ENCODE results near the gene SND1. TPM values are rescaled to one million over a fixed set of nuclear protein-coding genes. Genes with fewer than 3 reads are reported as not detected.

Gene SND1
- total and polyA plus RNA-seq, 2 donors from 2014 or later, result 83.0 to 154 TPM

DNA sequence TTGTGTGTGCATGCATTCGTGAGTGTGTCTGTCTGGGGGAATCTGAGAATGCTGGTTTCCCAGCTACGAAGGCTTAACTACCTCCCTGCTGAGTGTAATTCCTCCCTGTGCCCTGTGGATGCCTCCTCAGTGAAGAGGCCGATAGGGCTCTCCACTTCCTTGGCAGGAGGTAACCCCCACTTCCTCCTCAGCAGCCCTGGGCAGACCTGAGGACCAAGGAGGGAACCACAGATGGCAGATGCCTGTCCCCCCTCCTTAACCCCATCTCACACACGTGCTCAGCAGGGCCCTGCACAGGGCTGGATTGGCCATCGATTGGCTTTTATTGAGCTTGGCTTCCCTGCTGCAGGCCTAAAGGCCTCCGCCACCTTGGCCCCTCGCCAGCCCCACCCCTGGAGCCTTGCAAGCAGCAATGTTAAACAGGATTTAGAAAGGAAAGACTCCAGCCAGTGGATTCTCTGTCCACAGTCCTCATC is 424.8 kb downstream of the SND1 start:
- TF ChIP-seq, protein P1, sequence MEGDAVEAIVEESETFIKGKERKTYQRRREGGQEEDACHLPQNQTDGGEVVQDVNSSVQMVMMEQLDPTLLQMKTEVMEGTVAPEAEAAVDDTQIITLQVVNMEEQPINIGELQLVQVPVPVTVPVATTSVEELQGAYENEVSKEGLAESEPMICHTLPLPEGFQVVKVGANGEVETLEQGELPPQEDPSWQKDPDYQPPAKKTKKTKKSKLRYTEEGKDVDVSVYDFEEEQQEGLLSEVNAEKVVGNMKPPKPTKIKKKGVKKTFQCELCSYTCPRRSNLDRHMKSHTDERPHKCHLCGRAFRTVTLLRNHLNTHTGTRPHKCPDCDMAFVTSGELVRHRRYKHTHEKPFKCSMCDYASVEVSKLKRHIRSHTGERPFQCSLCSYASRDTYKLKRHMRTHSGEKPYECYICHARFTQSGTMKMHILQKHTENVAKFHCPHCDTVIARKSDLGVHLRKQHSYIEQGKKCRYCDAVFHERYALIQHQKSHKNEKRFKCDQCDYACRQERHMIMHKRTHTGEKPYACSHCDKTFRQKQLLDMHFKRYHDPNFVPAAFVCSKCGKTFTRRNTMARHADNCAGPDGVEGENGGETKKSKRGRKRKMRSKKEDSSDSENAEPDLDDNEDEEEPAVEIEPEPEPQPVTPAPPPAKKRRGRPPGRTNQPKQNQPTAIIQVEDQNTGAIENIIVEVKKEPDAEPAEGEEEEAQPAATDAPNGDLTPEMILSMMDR (IDR thresholded peaks at IDR 0.05; ENCODE audit: borderline replicate concordance, extremely low read depth, insufficient read depth), result no peak
- Histone ChIP-seq H3K9me3 (ENCODE audit: control insufficient read depth in 2 of 3, insufficient read depth in 1 of 3, low read length in 3 of 3) (no peaks in the 10 kb centered on the region), H3K27me3 (ENCODE audit: control insufficient read depth, insufficient read depth, low read length) (no peaks in the 10 kb centered on the region), H3K9ac (ENCODE audit: low read length in 3 of 3) (no peak overlapping the region), H3K36me3 (ENCODE audit: control insufficient read depth in 2 of 3, insufficient read depth in 3 of 3, low read length in 3 of 3) (peaks cover 0 to 7% (median 3%) of the 10 kb centered on the region in 3 donors), H3K4me1 (ENCODE audit: control insufficient read depth in 2 of 3, insufficient read depth in 2 of 3, low read depth in 1 of 3, low read length in 3 of 3) (peaks cover 0 to 7% (median 3%) of the 10 kb centered on the region in 3 donors), H3K27ac (ENCODE audit: low read depth in 2 of 2, low read length in 2 of 2) (no peak overlapping the region), H3K4me3 (ENCODE audit: low read length in 3 of 3) (no peak overlapping the region)
- DNase-seq (peak in 1 of 5 donors; percentile 79), FAIRE-seq (no peak)
- intact Hi-C loops (cut with DNase I), result no loop called here

DNA sequence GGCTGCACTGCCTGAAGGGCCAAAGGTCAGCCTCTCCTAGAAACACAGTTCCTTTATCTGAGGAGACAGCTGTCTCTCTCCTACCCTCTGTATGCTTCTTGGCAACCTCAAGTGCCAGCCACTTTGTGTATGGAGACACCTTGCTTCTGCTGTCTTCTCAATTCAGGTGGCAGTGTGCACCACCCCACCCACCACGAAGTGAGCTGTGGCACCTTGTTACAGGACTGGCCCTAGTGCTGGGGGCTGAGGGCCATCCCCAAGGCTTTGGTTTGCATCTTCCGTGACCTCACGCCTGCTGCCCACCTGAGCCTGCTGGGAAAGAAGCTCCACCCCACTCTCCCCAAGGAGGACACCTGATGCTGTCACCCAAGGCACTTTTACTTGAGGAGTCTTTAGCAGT is 426.3 kb downstream of the SND1 start:
- Histone ChIP-seq H3K9ac (ENCODE audit: low read length in 3 of 3) (no peak overlapping the region), H3K4me3 (ENCODE audit: low read length in 3 of 3) (no peak overlapping the region), H3K27ac (ENCODE audit: low read depth in 2 of 2, low read length in 2 of 2) (no peak overlapping the region), H3K36me3 (ENCODE audit: control insufficient read depth in 2 of 3, insufficient read depth in 3 of 3, low read length in 3 of 3) (peaks cover 0 to 7% (median 3%) of the 10 kb centered on the region in 3 donors), H3K4me1 (ENCODE audit: control insufficient read depth in 2 of 3, insufficient read depth in 2 of 3, low read depth in 1 of 3, low read length in 3 of 3) (peaks cover 3 to 7% (median 4%) of the 10 kb centered on the region in 3 donors), H3K27me3 (ENCODE audit: control insufficient read depth, insufficient read depth, low read length) (no peaks in the 10 kb centered on the region), H3K9me3 (ENCODE audit: control insufficient read depth in 2 of 3, insufficient read depth in 1 of 3, low read length in 3 of 3) (no peaks in the 10 kb centered on the region)
- intact Hi-C loops (cut with DNase I), result no loop called here
- TF ChIP-seq, protein P1 (IDR thresholded peaks at IDR 0.05; ENCODE audit: borderline replicate concordance, extremely low read depth, insufficient read depth), result no peak
- FAIRE-seq, result no peak
- DNase-seq, result no peak

DNA sequence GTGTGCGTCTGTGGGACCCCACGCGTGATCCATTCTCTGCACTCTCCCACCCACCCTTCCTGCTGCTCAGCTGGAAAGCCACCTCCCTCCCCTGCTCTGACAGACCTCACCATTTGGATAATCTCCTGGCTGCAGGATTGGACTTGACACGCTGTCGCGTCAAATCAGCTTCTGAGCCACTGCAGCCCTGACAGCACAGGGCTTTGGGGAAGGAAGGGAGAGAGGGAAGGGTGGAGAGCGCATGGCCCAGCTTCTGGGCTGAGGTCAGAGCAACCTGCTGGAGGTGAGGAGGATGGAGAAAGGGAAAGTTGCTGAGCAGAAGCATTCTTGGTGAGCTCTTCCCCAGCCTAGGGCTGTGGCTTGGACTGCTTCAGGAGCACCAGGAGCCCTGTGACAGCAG is 428.2 kb downstream of the SND1 start:
- Histone ChIP-seq H3K4me3 (ENCODE audit: low read length in 3 of 3) (no peak overlapping the region), H3K4me1 (ENCODE audit: control insufficient read depth in 2 of 3, insufficient read depth in 2 of 3, low read depth in 1 of 3, low read length in 3 of 3) (peaks cover 3 to 8% (median 7%) of the 10 kb centered on the region in 3 donors), H3K9me3 (ENCODE audit: control insufficient read depth in 2 of 3, insufficient read depth in 1 of 3, low read length in 3 of 3) (no peaks in the 10 kb centered on the region), H3K27ac (ENCODE audit: low read depth in 2 of 2, low read length in 2 of 2) (no peak overlapping the region), H3K27me3 (ENCODE audit: control insufficient read depth, insufficient read depth, low read length) (no peaks in the 10 kb centered on the region), H3K9ac (ENCODE audit: low read length in 3 of 3) (no peak overlapping the region), H3K36me3 (ENCODE audit: control insufficient read depth in 2 of 3, insufficient read depth in 3 of 3, low read length in 3 of 3) (peaks cover 0 to 8% (median 3%) of the 10 kb centered on the region in 3 donors)
- TF ChIP-seq, protein P1 (IDR thresholded peaks at IDR 0.05; ENCODE audit: borderline replicate concordance, extremely low read depth, insufficient read depth), result no peak
- DNase-seq (no peak), FAIRE-seq (no peak)
- intact Hi-C loops (cut with DNase I), result no loop called here

DNA sequence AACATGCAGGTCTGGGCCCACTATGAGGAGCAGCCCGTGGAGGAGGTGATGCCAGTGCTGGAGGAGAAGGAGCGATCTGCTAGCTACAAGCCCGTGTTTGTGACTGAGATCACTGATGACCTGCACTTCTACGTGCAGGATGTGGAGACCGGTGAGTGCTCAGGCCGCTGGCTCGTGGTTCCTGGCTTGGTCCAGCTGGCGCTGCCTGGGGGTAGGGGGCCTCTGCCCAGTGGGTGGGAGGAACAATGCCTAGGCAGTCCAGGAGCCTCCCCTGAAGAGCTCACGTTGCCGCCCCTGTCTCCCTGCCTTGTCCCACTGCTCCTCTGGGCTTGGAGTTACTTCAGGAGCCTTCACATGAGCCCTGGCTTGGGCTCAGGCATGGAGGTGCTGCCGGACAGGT is 429.4 kb downstream of the SND1 start:
- FAIRE-seq (no peak), DNase-seq (peak in 1 of 5 donors; percentile 36)
- TF ChIP-seq, protein P1 (IDR thresholded peaks at IDR 0.05; ENCODE audit: borderline replicate concordance, extremely low read depth, insufficient read depth), result no peak
- Histone ChIP-seq H3K27me3 (ENCODE audit: control insufficient read depth, insufficient read depth, low read length) (no peaks in the 10 kb centered on the region), H3K4me3 (ENCODE audit: low read length in 3 of 3) (no peak overlapping the region), H3K36me3 (ENCODE audit: control insufficient read depth in 2 of 3, insufficient read depth in 3 of 3, low read length in 3 of 3) (peaks cover 0 to 20% (median 3%) of the 10 kb centered on the region in 3 donors), H3K9me3 (ENCODE audit: control insufficient read depth in 2 of 3, insufficient read depth in 1 of 3, low read length in 3 of 3) (no peaks in the 10 kb centered on the region), H3K4me1 (ENCODE audit: control insufficient read depth in 2 of 3, insufficient read depth in 2 of 3, low read depth in 1 of 3, low read length in 3 of 3) (peaks cover 3 to 8% (median 7%) of the 10 kb centered on the region in 3 donors), H3K27ac (ENCODE audit: low read depth in 2 of 2, low read length in 2 of 2) (no peak overlapping the region), H3K9ac (ENCODE audit: low read length in 3 of 3) (no peak overlapping the region)
- intact Hi-C loops (cut with DNase I), result no loop called here

Measured in kidney (tissue), 14 donors.